Smooth muscle cell of the brain vasculature (primary cell): ENCODE results near the gene PCBP2.

Source experiments
- DNase-seq: peaks from one replicate; pipeline ENCODE4 v3.0.0-alpha.2; 2012; ENCODE audit warnings: low read depth, low spot score

PCBP2 gene

GRCh38 chr12:53493610-53494391 is 41.9 kb downstream of the PCBP2 start:
- DNase-seq = no peak

GRCh38 chr12:53495903-53496751 is 44.2 kb downstream of the PCBP2 start:
- DNase-seq = no peak

- no peak for DNase-seq
Observed at GRCh38 chr12:53496752-53497032, 44.8 kb downstream of the PCBP2 start.

GRCh38 chr12:53497461-53497860 is 45.6 kb downstream of the PCBP2 start:
- no peak for DNase-seq

GRCh38 chr12:53498235-53498630 is 46.3 kb downstream of the PCBP2 start:
- DNase-seq = no peak

GRCh38 chr12:53499266-53500141 is 47.6 kb downstream of the PCBP2 start, which contains the start of gene MAP3K12:
MAP3K12 (minus strand) TSS chr12:53499458; CDS start chr12:53487391, 12,067 bp downstream.
- DNase-seq = no peak

GRCh38 chr12:53500142-53500775 is 48.4 kb downstream of the PCBP2 start:
- no peak for DNase-seq

- peak; percentile 99 for DNase-seq
Observed at GRCh38 chr12:53500776-53501614, 49.1 kb downstream of the PCBP2 start, which contains the start of gene TARBP2. TARBP2 (plus strand) TSS chr12:53501283; CDS start chr12:53501409, 126 bp downstream.

- no peak for DNase-seq
Observed at GRCh38 chr12:53501615-53502181, 49.8 kb downstream of the PCBP2 start.

GRCh38 chr12:53502331-53502730 is 50.4 kb downstream of the PCBP2 start:
- no peak for DNase-seq

GRCh38 chr12:53502983-53503728 is 51.3 kb downstream of the PCBP2 start:
- no peak for DNase-seq

GRCh38 chr12:53504004-53504920 is 52.4 kb downstream of the PCBP2 start:
- no peak for DNase-seq

GRCh38 chr12:53505086-53505485 is 53.2 kb downstream of the PCBP2 start:
- DNase-seq = no peak

GRCh38 chr12:53505555-53506449 is 53.9 kb downstream of the PCBP2 start:
- DNase-seq = no peak

- no peak for DNase-seq
Observed at GRCh38 chr12:53506450-53506785, 54.5 kb downstream of the PCBP2 start.

GRCh38 chr12:53506881-53507602 is 55.1 kb downstream of the PCBP2 start, which contains the start of gene NPFF:
NPFF (minus strand) TSS chr12:53507484; CDS start chr12:53507474, 10 bp downstream.
- DNase-seq = no peak

GRCh38 chr12:53507603-53507885 is 55.6 kb downstream of the PCBP2 start:
- no peak for DNase-seq
